22Rv1 (cell line): ENCODE measurements around the gene HEG1.
A peak's percentile ranks its signal among the peaks of the same experiment; 100 is the strongest.

Source experiments
- H3K27ac ChIP-seq: fragments of 450-650 bp; 2 replicates; pipeline ENCODE4 v1.5.1; 2017
- CTCF ChIP-seq: fragments of 450-650 bp; IDR thresholded peaks from 2 replicates; pipeline ENCODE4 v1.5.1; 2017; ENCODE audit warnings: mild to moderate bottlenecking
- ZFX ChIP-seq: fragments of 450-650 bp; IDR thresholded peaks from 2 replicates; pipeline ENCODE4 v1.6.1; 2017; ENCODE audit warnings: antibody characterized with exemption, borderline replicate concordance

Gene HEG1

GRCh38 chr3:125055913-125056745 lies at the start of gene HEG1:
HEG1 (minus strand) TSS chr3:125055997; CDS start chr3:125055890, 107 bp downstream.
- TF ChIP-seq ZFX: no peak
- peak; percentile 18; the same call in 1 of the 2 replicates for TF ChIP-seq CTCF
- no peak within 1 kb of the TSS for H3K27ac ChIP-seq

GRCh38 chr3:125105116-125105515 lies 49.3 kb upstream of the HEG1 start:
- TF ChIP-seq CTCF (no peak), ZFX (no peak)
- H3K27ac ChIP-seq: no peak overlapping the region

- H3K27ac ChIP-seq: no peak overlapping the region
- TF ChIP-seq ZFX (no peak), CTCF (no peak)
Measured at GRCh38 chr3:125104639-125105038, 48.8 kb upstream of the HEG1 start.

- TF ChIP-seq CTCF: no peak
- TF ChIP-seq ZFX: no peak
- no peak overlapping the region for H3K27ac ChIP-seq
Measured at GRCh38 chr3:125103406-125103805, 47.6 kb upstream of the HEG1 start.

- no peak overlapping the region for H3K27ac ChIP-seq
- TF ChIP-seq CTCF: no peak
- TF ChIP-seq ZFX: no peak
Measured at GRCh38 chr3:125102470-125102869, 46.7 kb upstream of the HEG1 start.

GRCh38 chr3:125098611-125099291 lies 43.0 kb upstream of the HEG1 start:
- H3K27ac ChIP-seq: no peak overlapping the region
- no peak for TF ChIP-seq CTCF
- no peak for TF ChIP-seq ZFX

GRCh38 chr3:125090649-125091048 lies 34.9 kb upstream of the HEG1 start:
- no peak for TF ChIP-seq CTCF
- TF ChIP-seq ZFX: no peak
- H3K27ac ChIP-seq: no peak overlapping the region
